SK-N-SH (cell line): ENCODE measurements around the gene RABGAP1L. TPM values are rescaled to one million over a fixed set of nuclear protein-coding genes. Genes with fewer than 3 reads are reported as not detected.

Experiments
- CTCF ChIA-PET: fragments of 300-600, 350-600 bp; formaldehyde crosslinking; extraction: SDS; loops from one replicate; lab custom pipeline; 2021; lab: Yijun Ruan, JAX
- POLR2A ChIA-PET: fragments of 350-600 bp; sonication (Branson Sonifier 250); formaldehyde crosslinking; extraction: SDS; loops from one replicate; lab custom pipeline; 2020; ENCODE audit warnings: antibody characterized with exemption, inconsistent platforms; lab: Yijun Ruan, JAX
- DNase-seq: peaks from one replicate; pipeline ENCODE4 v3.0.0; 2012
- H2AFZ ChIP-seq: fragments of 200-600 bp; sonication (generic); 2 replicates; pipeline ENCODE4 v1.8.1; 2016; ENCODE audit warnings: antibody characterized with exemption, mild to moderate bottlenecking, low read depth
- H3F3A ChIP-seq: fragments of 200-600 bp; sonication (generic); replicated peaks from 2 replicates; pipeline ENCODE3; 2016; ENCODE audit warnings: antibody characterized with exemption, mild to moderate bottlenecking; ENCODE audit not compliant: insufficient read depth
- H3K27ac ChIP-seq, 2 experiments: fragments of 200-500 bp in 1 of 2; fragments of 200-600 bp in 1 of 2; sonication (Bioruptor generic) in 1 of 2; sonication (generic), shearing (Covaris generic) in 1 of 2; 2 replicates each; pipeline versions ENCODE4 v1.5.1 to v1.6.1; 2014 to 2016; ENCODE audit warnings: low read depth in 2 of 2, inconsistent platforms in 1 of 2, low read length in 1 of 2, mild to moderate bottlenecking in 1 of 2, mixed read lengths in 1 of 2
- H3K27me3 ChIP-seq: fragments of 200-600 bp; sonication (generic), shearing (Covaris generic); 2 replicates; pipeline ENCODE4 v1.6.1; 2016; ENCODE audit warnings: mixed run types; ENCODE audit not compliant: insufficient read depth
- H3K36me3 ChIP-seq, 2 experiments: fragments of 200-500 bp in 1 of 2; fragments of 200-600 bp in 1 of 2; sonication (Bioruptor generic) in 1 of 2; sonication (generic) in 1 of 2; replicated peaks in 1 of 2; 2 replicates each; pipeline versions ENCODE3 to v1.5.1; 2014 to 2016; ENCODE audit warnings: low read length in 1 of 2, mild to moderate bottlenecking in 1 of 2; ENCODE audit not compliant: insufficient read depth in 2 of 2, control insufficient read depth in 1 of 2
- H3K4me1 ChIP-seq, 2 experiments: fragments of 200-500 bp in 1 of 2; fragments of 200-600 bp in 1 of 2; sonication (Bioruptor generic) in 1 of 2; sonication (generic), shearing (Covaris generic) in 1 of 2; 2 replicates each; pipeline versions ENCODE4 v1.5.1 to v1.6.1; 2014 to 2016; ENCODE audit warnings: low read depth in 1 of 2, low read length in 1 of 2, mixed run types in 1 of 2; ENCODE audit not compliant: insufficient read depth in 2 of 2, control insufficient read depth in 1 of 2
- H3K4me2 ChIP-seq: fragments of 200-600 bp; sonication (generic), shearing (Covaris generic); 2 replicates; pipeline ENCODE4 v1.6.1; 2017; ENCODE audit warnings: mixed run types
- H3K4me3 ChIP-seq, 2 experiments: fragments of 200-500 bp in 1 of 2; fragments of 200-600 bp in 1 of 2; sonication (Bioruptor generic) in 1 of 2; sonication (generic), shearing (Covaris generic) in 1 of 2; 2 replicates each; pipeline versions ENCODE4 v1.5.1 to v1.8.1; 2014 to 2016; ENCODE audit warnings: low read depth in 2 of 2, inconsistent platforms in 1 of 2, low read length in 1 of 2, mild to moderate bottlenecking in 1 of 2, mixed read lengths in 1 of 2, moderate library complexity in 1 of 2
- H3K79me2 ChIP-seq: fragments of 200-600 bp; sonication (generic); 2 replicates; pipeline ENCODE4 v1.8.1; 2017; ENCODE audit warnings: mild to moderate bottlenecking; ENCODE audit not compliant: insufficient read depth
- H3K9ac ChIP-seq: fragments of 200-600 bp; sonication (generic); 2 replicates; pipeline ENCODE4 v1.6.1; 2017; ENCODE audit warnings: mixed run types
- H3K9me2 ChIP-seq: fragments of 200-600 bp; sonication (generic); 2 replicates; pipeline ENCODE4 v1.6.1; 2017; ENCODE audit warnings: mixed run types
- H3K9me3 ChIP-seq: fragments of 200-600 bp; sonication (generic); 2 replicates; pipeline ENCODE4 v1.6.1; 2017; ENCODE audit warnings: mixed run types, mild to moderate bottlenecking, moderate library complexity
- H4K20me1 ChIP-seq: fragments of 200-600 bp; sonication (generic); 2 replicates; pipeline ENCODE4 v1.6.1; 2017; ENCODE audit warnings: mild to moderate bottlenecking, mixed run types; ENCODE audit not compliant: insufficient read depth
- CHD2 ChIP-seq: fragments of 150-350 bp; IDR thresholded peaks from 2 replicates; pipeline ENCODE4 v1.6.1; 2018; ENCODE audit warnings: low read length; ENCODE audit not compliant: partially characterized antibody
- CTCF ChIP-seq: fragments of 200-600 bp; sonication (generic); IDR thresholded peaks from 2 replicates; pipeline ENCODE4 v1.6.1; 2017; ENCODE audit warnings: antibody characterized with exemption, mild to moderate bottlenecking, moderate library complexity
- FOXJ3 ChIP-seq: sonication (generic); formaldehyde crosslinking; IDR thresholded peaks from 2 replicates; pipeline ENCODE4 v1.5.1; 2020; ENCODE audit warnings: mild to moderate bottlenecking, missing genetic modification reagents
- FOXM1 ChIP-seq: IDR thresholded peaks from 2 replicates; pipeline ENCODE4 v1.4.0; 2012; ENCODE audit warnings: low read depth, mild to moderate bottlenecking
- GATA2 ChIP-seq: sonication (generic); formaldehyde crosslinking; IDR thresholded peaks from 2 replicates; pipeline ENCODE4 v1.5.0; 2020; ENCODE audit warnings: mild to moderate bottlenecking, missing genetic modification reagents
- JUND ChIP-seq: IDR thresholded peaks from 2 replicates; pipeline ENCODE4 v1.4.0; 2012
- MEF2A ChIP-seq: IDR thresholded peaks from 2 replicates; pipeline ENCODE4 v1.4.0; 2012; ENCODE audit warnings: low read depth, borderline replicate concordance
- RAD21 ChIP-seq: IDR thresholded peaks from 2 replicates; pipeline ENCODE4 v1.6.1; 2012; ENCODE audit warnings: mild to moderate bottlenecking, low read length
- RCOR1 ChIP-seq: fragments of 150-350 bp; IDR thresholded peaks from 2 replicates; pipeline ENCODE4 v1.6.1; 2017; ENCODE audit warnings: antibody characterized with exemption, low read length
- RFX5 ChIP-seq: IDR thresholded peaks from 2 replicates; pipeline ENCODE4 v1.6.1; 2012; ENCODE audit warnings: mild to moderate bottlenecking, improper control_type of control experiment, low read length
- RXRA ChIP-seq: IDR thresholded peaks from 2 replicates; pipeline ENCODE4 v1.4.0; 2012; ENCODE audit warnings: low read depth, mild to moderate bottlenecking, borderline replicate concordance
- SIN3A ChIP-seq: IDR thresholded peaks from 2 replicates; pipeline ENCODE4 v1.6.1; 2012; ENCODE audit warnings: low read depth, mild to moderate bottlenecking, low read length, moderate library complexity, borderline replicate concordance
- USF1 ChIP-seq: IDR thresholded peaks from 2 replicates; pipeline ENCODE4 v1.4.0; 2012; ENCODE audit warnings: low read depth, borderline replicate concordance
- WGBS: methylation state at CpG from one replicate; pipeline ENCODE4 v1.1.6; 2017; ENCODE audit warnings: low lambda C conversion rate; 5-methylcytosine and 5-hydroxymethylcytosine counted together
- polyA plus RNA-seq, 3 experiments: library from polyadenylated mRNA; depleted of rRNA; stranded (reverse); fragments of >200 nt; gene quantifications; 2 replicates each; pipeline ENCODE4 v1.2.3, GENCODE V29; 2012

Gene RABGAP1L
- polyA plus RNA-seq, 1 of the 3 experiments (the other 2 are of a cell fraction) = 7.2 TPM

- 75% methylated on average over 1 of the region's 2 CpGs for WGBS
- H3K9me3 ChIP-seq = no peaks in the 10 kb centered on the region
- no peak overlapping the region for H3K9ac ChIP-seq
- CTCF ChIA-PET = interaction anchor here (1.1 kb wide), 1 partner anchor 475 kb away, joined by 3 read pairs; no protein-coding TSS in a partner anchor
- no peak overlapping the region for H2AFZ ChIP-seq
- no peaks in the 10 kb centered on the region for H3K79me2 ChIP-seq
- POLR2A ChIA-PET = no interaction called here
- H4K20me1 ChIP-seq = no peaks in the 10 kb centered on the region
- H3K27ac ChIP-seq = no peak overlapping the region
- H3K4me2 ChIP-seq = no peak overlapping the region
- no peak overlapping the region for H3K4me3 ChIP-seq
- H3K27me3 ChIP-seq = no peaks in the 10 kb centered on the region
- H3K4me1 ChIP-seq = no peaks in the 10 kb centered on the region
- no peaks in the 10 kb centered on the region for H3F3A ChIP-seq
- TF ChIP-seq JUND (no peak), FOXJ3 (CRISPR knock-in tag) (no peak), CHD2 (no peak), RAD21 (no peak), FOXM1 (no peak), RXRA (no peak), RCOR1 (no peak), GATA2 (CRISPR knock-in tag) (no peak), MEF2A (no peak), CTCF (no peak), USF1 (no peak)
- no peaks in the 10 kb centered on the region for H3K36me3 ChIP-seq
- no peak for DNase-seq
- H3K9me2 ChIP-seq = no peaks in the 10 kb centered on the region
Observed at GRCh38 chr1:174736831-174737230, 577.5 kb downstream of the RABGAP1L start.

GRCh38 chr1:174740249-174740968 lies 581.1 kb downstream of the RABGAP1L start:
- Histone ChIP-seq H4K20me1 (no peaks in the 10 kb centered on the region), H3K79me2 (no peaks in the 10 kb centered on the region), H3K4me2 (no peak overlapping the region), H3K36me3 (no peaks in the 10 kb centered on the region), H2AFZ (no peak overlapping the region), H3K4me1 (peaks cover 0 to 3% of the 10 kb centered on the region in 2 experiments; a peak in 2 of 4 replicates), H3K9ac (no peak overlapping the region), H3F3A (peaks cover 3% of the 10 kb centered on the region), H3K9me3 (no peaks in the 10 kb centered on the region), H3K9me2 (no peaks in the 10 kb centered on the region), H3K27me3 (no peaks in the 10 kb centered on the region), H3K27ac (no peak overlapping the region), H3K4me3 (no peak overlapping the region)
- WGBS = 83% methylated on average over 2 of the region's 2 CpGs
- POLR2A ChIA-PET = no interaction called here
- DNase-seq = no peak
- TF ChIP-seq SIN3A = no peak
- no peak for TF ChIP-seq FOXM1
- no peak for TF ChIP-seq JUND
- TF ChIP-seq RFX5 = peak; percentile 85
- CTCF ChIA-PET = interaction anchor here (0.9 to 10.9 kb wide), 4 partner anchors 14 to 519 kb away, joined by 3 to 117 read pairs (median 8); no protein-coding TSS in a partner anchor
